GM19324 (cell line): ENCODE measurements around the gene DLG5.

Experiments used
- ATAC-seq: cut with Tn5 transposase; IDR thresholded peaks from one replicate; pipeline ENCODE4 v1.9.1; 2021; ENCODE audit warnings: mild to moderate bottlenecking, moderate library complexity; ENCODE audit not compliant: unreplicated experiment, low FRiP score

The DLG5 gene

DNA sequence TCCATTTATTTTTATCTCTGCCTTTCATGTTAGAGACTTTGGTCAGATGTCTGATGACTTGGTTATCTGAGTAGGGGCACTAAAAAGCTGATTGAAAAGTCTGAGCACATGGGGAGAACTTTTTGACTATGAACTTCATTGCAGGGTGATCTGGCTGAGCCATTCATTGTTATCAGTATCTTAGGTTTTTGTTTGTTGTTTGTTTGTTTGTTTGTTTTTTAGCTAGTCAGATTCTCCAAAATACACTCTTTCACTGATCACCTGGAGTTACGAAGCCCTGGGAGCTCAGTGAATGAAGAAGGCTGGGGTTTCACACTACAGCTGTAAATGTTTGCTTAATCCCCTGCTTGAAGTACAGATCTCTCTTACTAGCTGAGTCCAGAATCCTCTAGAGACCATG, 28.6 kb upstream of the DLG5 start:
- no peak for ATAC-seq

DNA sequence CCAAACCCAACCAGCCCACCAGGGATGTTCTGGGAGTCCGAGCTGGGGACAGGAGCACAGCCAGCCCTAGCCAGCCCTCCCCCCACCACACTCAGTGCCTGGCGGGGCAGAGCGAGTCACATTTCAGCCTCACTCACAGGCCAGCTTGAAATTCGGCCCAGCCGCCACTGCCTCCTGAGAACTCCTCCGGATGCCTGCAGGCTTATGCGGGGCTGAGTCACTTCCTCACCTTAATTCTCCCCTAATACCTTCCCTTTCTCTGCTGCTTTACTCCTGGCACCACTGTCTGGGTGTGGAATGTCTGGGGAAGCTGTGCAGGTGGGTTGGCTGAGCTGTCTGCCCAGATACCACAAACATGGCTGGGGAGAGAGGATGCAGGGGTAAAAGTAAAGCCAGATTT, 22.6 kb upstream of the DLG5 start:
- no peak for ATAC-seq

- ATAC-seq: no peak
Measured at GRCh38 chr10:77946084-77946483, 19.5 kb upstream of the DLG5 start.

DNA sequence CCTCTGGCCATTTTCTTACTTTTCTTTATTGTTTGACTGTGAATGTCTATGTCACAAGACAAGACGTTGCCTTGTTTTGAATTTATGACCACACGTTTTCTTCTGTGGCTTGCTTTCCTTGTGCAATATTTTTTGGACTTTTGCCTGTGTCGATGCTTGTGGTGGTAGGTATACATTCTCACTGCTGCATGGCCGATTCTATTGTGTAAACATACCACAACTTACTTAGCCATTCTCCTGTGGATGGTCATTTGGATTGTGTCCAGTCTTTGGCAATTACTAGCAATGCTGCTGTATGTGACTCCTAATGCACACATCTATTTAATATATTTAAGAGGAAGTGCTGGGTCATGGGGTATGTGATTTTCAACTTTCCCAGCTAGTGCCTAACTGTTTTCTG, 18.0 kb upstream of the DLG5 start:
- ATAC-seq: no peak

DNA sequence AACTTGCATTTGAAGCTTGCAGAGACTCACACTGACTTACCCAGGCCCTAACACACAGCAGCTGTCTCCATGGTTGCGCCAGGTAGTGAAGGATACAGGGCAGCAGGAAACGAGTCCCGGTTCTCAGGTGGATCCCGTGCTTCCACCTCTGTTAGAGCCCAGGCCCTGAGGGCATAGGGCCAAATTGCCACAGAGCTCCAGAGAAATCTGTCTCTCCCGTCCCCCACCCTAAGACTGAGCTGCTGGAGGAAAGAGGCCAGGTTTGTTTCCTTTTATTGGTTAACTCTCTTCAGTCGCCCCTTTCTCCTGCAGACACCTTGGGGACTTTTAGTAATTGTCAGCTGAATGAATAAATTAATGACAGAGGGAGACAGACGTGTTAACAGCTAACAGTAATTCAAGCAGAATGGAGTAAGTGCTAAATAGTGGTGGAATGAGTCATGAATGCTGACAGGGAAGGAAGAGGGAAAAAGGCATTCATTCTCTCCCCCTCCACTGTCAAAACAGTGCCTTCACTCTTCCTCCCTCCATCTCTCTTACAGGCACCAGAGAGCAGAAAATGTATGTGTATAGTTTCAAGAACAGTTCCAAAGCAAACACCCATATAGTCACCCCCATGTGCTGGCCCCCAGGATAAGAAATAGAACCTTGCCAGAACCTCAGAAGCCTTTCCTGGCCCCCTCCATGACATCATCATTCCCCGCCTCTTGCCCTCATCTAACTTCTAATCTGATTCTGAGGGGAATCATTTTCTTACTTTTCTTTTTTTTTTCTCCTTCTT, 16.8 kb upstream of the DLG5 start:
- ATAC-seq: no peak

- no peak for ATAC-seq
Measured at GRCh38 chr10:77941790-77942189, 15.2 kb upstream of the DLG5 start.

DNA sequence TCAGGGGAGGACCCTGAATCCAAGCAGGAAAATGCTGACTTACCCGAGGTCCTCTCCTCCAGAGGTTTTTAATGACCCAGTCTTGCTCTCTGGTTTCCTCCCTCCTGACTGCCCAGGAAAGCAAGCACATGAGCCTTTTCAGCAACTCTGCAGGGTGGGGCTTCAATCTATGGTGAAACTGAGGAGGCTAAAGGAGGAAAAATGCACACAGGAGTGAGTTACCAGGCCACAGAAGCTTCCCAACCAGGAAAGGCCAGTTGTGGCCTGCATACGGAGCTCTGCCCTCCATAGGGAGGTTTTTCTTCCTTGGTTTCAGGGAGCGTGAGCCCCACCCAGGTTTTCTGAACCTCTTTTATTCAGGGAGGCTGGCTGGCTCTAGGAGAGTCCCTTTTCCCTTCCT, 14.1 kb upstream of the DLG5 start:
- no peak for ATAC-seq

- ATAC-seq: no peak
Measured at GRCh38 chr10:77940225-77940624, 13.7 kb upstream of the DLG5 start.

GRCh38 chr10:77939561-77940001, 13.0 kb upstream of the DLG5 start:
- ATAC-seq: no peak

DNA sequence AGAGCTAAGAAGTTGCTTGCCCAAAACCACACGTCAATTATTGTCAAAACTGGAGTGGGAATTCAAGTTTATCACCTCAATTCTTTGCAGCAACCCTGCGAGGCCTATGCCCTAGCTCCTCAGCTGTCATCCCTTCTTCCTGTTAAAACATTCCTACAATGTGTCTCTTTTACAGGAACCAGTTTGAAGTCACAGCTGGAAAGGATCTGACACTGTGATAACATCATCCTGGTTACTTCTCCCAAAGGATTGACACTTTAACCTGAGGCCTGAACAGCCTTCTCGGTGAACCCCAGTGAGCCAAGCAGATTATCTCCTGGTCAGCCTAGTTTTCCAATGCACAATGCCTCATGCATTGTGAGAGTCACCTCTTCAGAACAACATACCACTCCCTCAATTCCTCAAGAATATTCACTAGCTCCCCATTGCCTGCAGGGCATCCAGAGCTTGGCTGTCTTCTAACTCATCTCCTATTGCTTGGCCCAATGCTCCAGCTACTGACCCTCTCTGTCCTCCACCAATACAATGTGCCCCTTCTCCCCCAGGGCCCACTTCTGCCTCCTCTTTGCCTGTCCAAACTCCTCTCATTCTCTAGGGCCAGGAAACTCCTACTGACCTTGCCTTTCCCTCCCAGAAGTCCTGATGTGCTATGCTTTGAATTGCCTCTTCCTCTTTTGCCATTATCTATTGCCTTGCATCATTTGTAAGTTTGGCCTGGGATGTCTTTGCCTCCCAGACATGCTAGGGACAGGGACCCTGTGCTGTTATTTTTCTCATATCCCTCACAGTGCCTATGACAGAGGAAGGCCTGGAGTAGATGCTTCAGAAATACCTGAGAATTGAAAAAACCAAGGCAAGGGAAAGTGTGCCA, 10.4 kb upstream of the DLG5 start:
- no peak for ATAC-seq

GRCh38 chr10:77932016-77932715, 5.6 kb upstream of the DLG5 start:
- ATAC-seq: no peak

GRCh38 chr10:77927402-77928246, 1.1 kb upstream of the DLG5 start:
- no peak for ATAC-seq

- ATAC-seq: peak; percentile 36
Measured at GRCh38 chr10:77925795-77926565, 575 bp downstream of the DLG5 start.

DNA sequence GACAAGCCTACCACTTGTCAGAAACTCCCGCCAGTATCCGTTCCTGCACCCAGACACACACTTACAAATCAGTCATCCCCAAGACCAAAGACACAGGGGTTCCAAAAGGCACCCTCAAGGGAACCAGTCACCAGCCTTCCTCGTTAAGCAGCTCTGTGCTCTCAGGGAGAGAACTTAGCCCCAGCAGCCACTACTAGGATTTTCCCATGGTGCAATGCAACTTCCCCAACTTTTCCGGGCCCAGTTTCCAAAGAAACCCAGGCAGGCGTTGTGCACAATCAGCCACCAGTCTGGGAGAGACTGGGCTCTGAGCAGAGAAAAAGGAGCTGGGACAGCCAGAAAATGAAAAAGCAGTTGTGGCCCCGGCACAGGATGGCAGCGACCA, 1.2 kb downstream of the DLG5 start:
- ATAC-seq: no peak

- no peak for ATAC-seq
Measured at GRCh38 chr10:77922566-77923179, 3.9 kb downstream of the DLG5 start.

- no peak for ATAC-seq
Measured at GRCh38 chr10:77922055-77922454, 4.5 kb downstream of the DLG5 start.

GRCh38 chr10:77921395-77921794, 5.2 kb downstream of the DLG5 start:
- no peak for ATAC-seq

DNA sequence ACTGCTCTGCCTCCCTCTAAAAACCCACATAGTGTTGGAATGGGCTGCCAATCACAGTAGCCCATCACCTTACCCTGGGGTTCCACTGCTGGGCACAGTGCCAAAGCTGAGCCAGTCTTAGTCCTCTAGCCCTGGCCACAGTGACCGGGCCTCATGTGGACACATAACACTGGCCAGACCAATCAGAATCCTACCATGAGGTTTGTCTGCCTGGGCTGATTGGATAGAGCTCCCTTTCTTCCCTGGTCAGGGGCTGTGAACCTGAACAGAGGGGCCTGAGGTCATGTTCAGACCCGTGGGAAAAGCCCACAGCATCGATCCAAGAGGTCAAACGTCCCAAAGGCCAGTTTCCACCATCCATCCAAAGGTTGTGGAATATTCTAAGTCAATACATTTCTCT, 6.1 kb downstream of the DLG5 start:
- no peak for ATAC-seq

GRCh38 chr10:77919713-77920108, 6.8 kb downstream of the DLG5 start:
- ATAC-seq: no peak
